Putamen (tissue), 1 donor: ENCODE data around the gene XRCC1.
"Not testable (repeated sequence)": the region's sequence is repeated elsewhere in the genome, so short reads cannot be mapped to it uniquely, and the experiment has no call there.

Experiments
- DNase-seq: peaks from one replicate; pipeline ENCODE4 v3.0.0-alpha.2; 2016; ENCODE audit warnings: low spot score

Gene XRCC1

GRCh38 chr19:43575955-43576878 is 890 bp upstream of the XRCC1 start:
- no peak for DNase-seq

GRCh38 chr19:43574424-43575155 is 737 bp downstream of the XRCC1 start:
- DNase-seq = no peak

GRCh38 chr19:43572171-43572588 is 3.1 kb downstream of the XRCC1 start:
- no peak for DNase-seq

GRCh38 chr19:43570174-43570791 is 5.0 kb downstream of the XRCC1 start:
- DNase-seq = no peak

GRCh38 chr19:43569657-43570056 is 5.7 kb downstream of the XRCC1 start:
- DNase-seq = no peak

- no peak for DNase-seq
Measured at GRCh38 chr19:43564800-43565199, 10.5 kb downstream of the XRCC1 start.

- no peak for DNase-seq
Measured at GRCh38 chr19:43563816-43564457, 11.4 kb downstream of the XRCC1 start.

- DNase-seq = peak; percentile 79
Measured at GRCh38 chr19:43562698-43563241, 12.6 kb downstream of the XRCC1 start.

GRCh38 chr19:43562226-43562697 is 13.1 kb downstream of the XRCC1 start:
- no peak for DNase-seq

- no peak for DNase-seq
Measured at GRCh38 chr19:43561139-43561970, 14.0 kb downstream of the XRCC1 start.

GRCh38 chr19:43560687-43561086 is 14.6 kb downstream of the XRCC1 start:
- no peak for DNase-seq

GRCh38 chr19:43555185-43555770 is 20.0 kb downstream of the XRCC1 start:
- DNase-seq = peak; percentile 83

GRCh38 chr19:43554317-43554895 is 20.9 kb downstream of the XRCC1 start:
- no peak for DNase-seq

- no peak for DNase-seq
Measured at GRCh38 chr19:43553656-43554055, 21.7 kb downstream of the XRCC1 start.

- DNase-seq = no peak
Measured at GRCh38 chr19:43552616-43553015, 22.7 kb downstream of the XRCC1 start.

- no peak for DNase-seq
Measured at GRCh38 chr19:43552198-43552450, 23.2 kb downstream of the XRCC1 start.

- DNase-seq = no peak
Measured at GRCh38 chr19:43551399-43552197, 23.7 kb downstream of the XRCC1 start.

GRCh38 chr19:43548706-43549105 is 26.6 kb downstream of the XRCC1 start:
- DNase-seq = no peak

- DNase-seq = not testable (repeated sequence)
Measured at GRCh38 chr19:43547926-43548325, 27.4 kb downstream of the XRCC1 start.
